GM19452 (cell line): Measurements from ENCODE around the gene PHPT1.
"Not testable (repeated sequence)": the region's sequence is repeated elsewhere in the genome, so short reads cannot be mapped to it uniquely, and the experiment has no call there.

ENCODE experiments used
- ATAC-seq: cut with Tn5 transposase; IDR thresholded peaks from one replicate; pipeline ENCODE4 v1.9.1; 2021; ENCODE audit not compliant: unreplicated experiment

The PHPT1 gene

GRCh38 chr9:136883670-136884069 lies 34.5 kb downstream of the PHPT1 start:
- ATAC-seq = not testable (repeated sequence)

GRCh38 chr9:136885950-136886578 lies 36.9 kb downstream of the PHPT1 start, which contains the start of gene TRAF2:
Gene TRAF2, plus strand, starts transcription at chr9:136886516. Its CDS starts 12,225 bp downstream, at chr9:136898741.
- peak; percentile 76 for ATAC-seq

GRCh38 chr9:136886610-136887597 lies 37.7 kb downstream of the PHPT1 start:
- peak; percentile 20 for ATAC-seq

- ATAC-seq = no peak
Measured at GRCh38 chr9:136888454-136888853, 39.2 kb downstream of the PHPT1 start.

- ATAC-seq = no peak
Measured at GRCh38 chr9:136889858-136890257, 40.6 kb downstream of the PHPT1 start.

- ATAC-seq = no peak
Measured at GRCh38 chr9:136890661-136891060, 41.5 kb downstream of the PHPT1 start.

- ATAC-seq = no peak
Measured at GRCh38 chr9:136896027-136896426, 46.8 kb downstream of the PHPT1 start.

- ATAC-seq = no peak
Measured at GRCh38 chr9:136898483-136899100, 49.4 kb downstream of the PHPT1 start.

- ATAC-seq = no peak
Measured at GRCh38 chr9:136899196-136899595, 50.0 kb downstream of the PHPT1 start.

- ATAC-seq = no peak
Measured at GRCh38 chr9:136900556-136900955, 51.3 kb downstream of the PHPT1 start.
